ENCODE results near the gene GFI1. TPM values are rescaled to one million over a fixed set of nuclear protein-coding genes. Genes with fewer than 3 reads are reported as not detected.

The GFI1 gene
- total and polyA plus RNA-seq, 2 of the 13 experiments (the other 11 are each of a cell fraction or from before 2014, with no cell fraction given): 10.3 to 10.5 TPM

DNA sequence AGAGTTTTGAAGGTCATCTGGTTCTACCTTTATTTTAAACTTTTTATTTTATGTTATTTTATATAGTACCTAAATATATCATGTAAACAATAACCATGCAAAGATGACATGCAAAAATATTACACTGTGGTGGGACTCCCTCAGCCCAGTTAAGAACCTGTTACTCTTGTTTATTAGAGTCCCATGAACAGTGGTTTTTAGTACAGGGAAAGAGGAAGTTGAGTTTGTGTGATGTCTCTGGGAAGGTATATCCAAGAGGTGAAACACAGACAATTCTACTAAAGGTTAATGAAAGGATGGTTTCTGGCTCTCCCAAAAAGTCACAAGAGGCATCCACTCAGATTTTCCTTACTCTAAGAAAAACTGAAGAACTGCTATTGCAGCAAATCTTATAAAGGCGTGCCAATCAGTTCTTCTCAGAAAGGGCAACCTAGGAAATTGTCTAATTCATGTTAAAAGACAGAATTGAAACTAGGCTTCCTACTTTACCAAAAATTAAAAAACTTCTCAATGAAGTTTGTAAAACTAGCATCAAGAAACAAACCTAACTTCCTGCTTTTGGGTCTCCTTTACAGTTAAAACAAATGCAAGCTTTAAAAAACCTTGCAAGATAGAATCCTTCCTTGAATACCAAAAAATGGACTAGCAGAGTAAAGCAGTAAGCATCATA, 19.9 kb downstream of the GFI1 start (continued):
- TF ChIP-seq TMF1 (CRISPR knock-in tag; IDR thresholded peaks at IDR 0.05; ENCODE audit: low read depth) (no peak), SMARCC2 (IDR thresholded peaks at IDR 0.05) (no peak), KMT2A (CRISPR knock-in tag; IDR thresholded peaks at IDR 0.05) (no peak), TCF7 (IDR thresholded peaks at IDR 0.05; ENCODE audit: low read depth) (no peak), RXRA (CRISPR knock-in tag; IDR thresholded peaks at IDR 0.05) (no peak), EED (CRISPR knock-in tag; IDR thresholded peaks at IDR 0.05) (no peak)

DNA sequence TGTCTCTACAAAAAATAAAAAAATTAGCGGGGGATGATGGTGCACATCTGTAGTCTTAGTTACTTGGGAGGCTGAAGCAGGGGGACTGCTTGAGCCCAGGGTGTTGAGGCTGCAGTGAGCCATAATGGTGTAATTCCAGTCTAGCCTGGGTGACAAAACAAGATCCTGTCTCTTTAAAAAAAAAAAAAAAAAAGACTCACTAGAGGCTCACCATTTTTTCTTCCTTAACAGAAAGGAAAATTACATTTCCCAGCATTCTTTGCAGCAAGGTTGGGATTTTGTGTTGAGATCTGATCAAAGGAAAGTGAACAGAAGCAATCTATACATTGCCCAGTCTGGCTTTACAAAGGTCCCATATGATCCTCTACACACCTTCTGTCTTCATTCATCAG, 21.5 kb downstream of the GFI1 start:
- Histone ChIP-seq H3K9me3 (ENCODE audit: low read length) (no peaks in the 10 kb centered on the region), H2AFZ (ENCODE audit: low read length) (no peak overlapping the region), H3K36me3 (replicated peaks in 1 of 2; ENCODE audit: control insufficient read depth in 1 of 2, insufficient read depth in 2 of 2, low read length in 2 of 2) (no peaks in the 10 kb centered on the region), H3K27ac (ENCODE audit: extremely low read length, insufficient read depth, low read length) (no peak overlapping the region), H3K4me3 (replicated peaks in 1 of 3; ENCODE audit: insufficient read depth in 1 of 3, low read depth in 2 of 3, low read length in 3 of 3) (no peak overlapping the region), H3K4me2 (ENCODE audit: low read depth, low read length) (no peak overlapping the region), H3K9ac (ENCODE audit: insufficient read depth, low read depth, low read length) (no peak overlapping the region), H4K20me1 (ENCODE audit: insufficient read depth, low read length) (no peaks in the 10 kb centered on the region), H3K79me2 (ENCODE audit: insufficient read depth, low read length) (no peaks in the 10 kb centered on the region), H3K4me1 (ENCODE audit: insufficient read depth, low read length) (no peaks in the 10 kb centered on the region), H3K27me3 (ENCODE audit: control insufficient read depth in 1 of 2, insufficient read depth in 2 of 2, low read length in 2 of 2) (no peaks in the 10 kb centered on the region; a peak in 1 of 5 replicates)
- DNase-seq (ENCODE audit: low spot score): no peak
- 67% methylated on average over 1 of the region's 1 CpG for WGBS (ENCODE audit: low lambda C conversion rate)
- intact Hi-C loops (cut with micrococcal nuclease; ENCODE audit: unreplicated experiment): no loop called here
- CTCF ChIA-PET (ENCODE audit: low intra/inter-chr PET ratio, low total read pairs): no interaction called here
- in situ Hi-C loops (cut with HindIII; ENCODE audit: extremely low pct_ligation_motif_present, low pct_unique_long_range_greater_than_20kb): no loop called here
- BruUV-seq (replicated peaks): no TSS peak
- FAIRE-seq: no peak
- TF ChIP-seq NFE2 (CRISPR knock-in tag; IDR thresholded peaks at IDR 0.05) (no peak), SPEN (CRISPR knock-in tag; IDR thresholded peaks at IDR 0.05; ENCODE audit: low read depth) (no peak)
- POLR2A ChIA-PET: no interaction called here
- ATAC-seq: no peak

Measured in HepG2 (cell line).